HepG2 (cell line): ENCODE data around the gene TIMM17B. TPM values are rescaled to one million over a fixed set of nuclear protein-coding genes. Genes with fewer than 3 reads are reported as not detected.

Experiments used
- CC2D1A ChIP-seq: sonication (generic); formaldehyde crosslinking; IDR thresholded peaks from 2 replicates; pipeline ENCODE4 v1.8.1; 2023; ENCODE audit warnings: mild to moderate bottlenecking, missing genetic modification reagents
- FIP1L1 ChIP-seq: fragments of 200-400 bp; formaldehyde crosslinking; IDR thresholded peaks from 2 replicates; pipeline ENCODE4 v1.6.1; 2018; ENCODE audit warnings: low read depth, mild to moderate bottlenecking, low read length, moderate library complexity, borderline replicate concordance; ENCODE audit not compliant: insufficient read depth
- HNF4A ChIP-seq: sonication (generic); formaldehyde crosslinking; IDR thresholded peaks from 2 replicates; pipeline ENCODE4 v1.4.0; 2020; ENCODE audit warnings: missing genetic modification reagents
- IRX3 ChIP-seq: sonication (generic); formaldehyde crosslinking; IDR thresholded peaks from 2 replicates; pipeline ENCODE4 v1.8.1; 2023; ENCODE audit warnings: mild to moderate bottlenecking, low read depth, missing genetic modification reagents, borderline replicate concordance
- MATR3 ChIP-seq: sonication (generic); formaldehyde crosslinking; IDR thresholded peaks from 2 replicates; pipeline ENCODE4 v1.4.0; 2020; ENCODE audit warnings: missing genetic modification reagents
- MED1 ChIP-seq: sonication (generic); formaldehyde crosslinking; IDR thresholded peaks from 2 replicates; pipeline ENCODE4 v1.4.0; 2020; ENCODE audit warnings: missing genetic modification reagents
- NR2C2 ChIP-seq: sonication (generic); formaldehyde crosslinking; IDR thresholded peaks from 2 replicates; pipeline ENCODE4 v1.4.0; 2020; ENCODE audit warnings: missing genetic modification reagents, mild to moderate bottlenecking, moderate library complexity, borderline replicate concordance
- PHB2 ChIP-seq: fragments of 450-650 bp; IDR thresholded peaks from 2 replicates; pipeline ENCODE4 v1.6.1; 2018; ENCODE audit not compliant: partially characterized antibody
- SALL1 ChIP-seq: sonication (generic); formaldehyde crosslinking; IDR thresholded peaks from 2 replicates; pipeline ENCODE4 v1.8.0; 2022; ENCODE audit warnings: mild to moderate bottlenecking, missing genetic modification reagents
- SMAD1 ChIP-seq: sonication (generic); formaldehyde crosslinking; IDR thresholded peaks from 2 replicates; pipeline ENCODE4 v1.4.0; 2020; ENCODE audit warnings: missing genetic modification reagents, low read depth, mild to moderate bottlenecking, borderline replicate concordance
- SMAD3 ChIP-seq: sonication (generic); formaldehyde crosslinking; IDR thresholded peaks from 2 replicates; pipeline ENCODE4 v1.4.0; 2020; ENCODE audit warnings: missing genetic modification reagents
- ZNF605 ChIP-seq: sonication (generic); formaldehyde crosslinking; IDR thresholded peaks from 2 replicates; pipeline ENCODE4 v1.8.0; 2022; ENCODE audit warnings: mild to moderate bottlenecking, missing genetic modification reagents
- polyA plus RNA-seq, 8 experiments: library from polyadenylated mRNA; depleted of rRNA in 3 of 8; stranded (reverse) in 7 of 8; unstranded in 1 of 8; fragments of >200 nt; fragmentation: Illumina TruSeq in 4 of 8; extraction: Trizol in 4 of 8; gene quantifications; 2 replicates each; pipeline versions ENCODE4 v1.2.1 to v1.2.3, GENCODE V29; 2011 to 2016; ENCODE audit warnings: low read depth in 4 of 8, missing spikeins in 1 of 8, mixed read lengths in 1 of 8; ENCODE audit not compliant: insufficient read depth in 1 of 8
- total RNA-seq, 5 experiments: library from RNA; depleted of rRNA; stranded (reverse); fragments of >200 nt; fragmentation: Illumina TruSeq; extraction: Trizol; gene quantifications; 2 replicates each; pipeline ENCODE4 v1.2.3, GENCODE V29; 2016; ENCODE audit warnings: low read depth in 1 of 5
- TF ChIP-seq, protein P1 (sequence below): sonication (generic); formaldehyde crosslinking; IDR thresholded peaks from 2 replicates; pipeline ENCODE4 v1.4.0; 2020; ENCODE audit warnings: missing genetic modification reagents
- TF ChIP-seq, protein P2 (sequence below): sonication (generic); formaldehyde crosslinking; IDR thresholded peaks from one replicate; pipeline ENCODE4 v1.5.1; 2020; ENCODE audit warnings: mild to moderate bottlenecking, missing genetic modification reagents; ENCODE audit errors: not compliant biosample characterization
- TF ChIP-seq, protein P3 (sequence below): IDR thresholded peaks from 2 replicates; pipeline ENCODE4 v1.4.0; 2020; ENCODE audit warnings: mild to moderate bottlenecking, missing genetic modification reagents

TIMM17B gene
- total and polyA plus RNA-seq, 2 of the 13 experiments (the other 11 are each of a cell fraction or from before 2014, with no cell fraction given): 56.0 to 72.5 TPM

DNA sequence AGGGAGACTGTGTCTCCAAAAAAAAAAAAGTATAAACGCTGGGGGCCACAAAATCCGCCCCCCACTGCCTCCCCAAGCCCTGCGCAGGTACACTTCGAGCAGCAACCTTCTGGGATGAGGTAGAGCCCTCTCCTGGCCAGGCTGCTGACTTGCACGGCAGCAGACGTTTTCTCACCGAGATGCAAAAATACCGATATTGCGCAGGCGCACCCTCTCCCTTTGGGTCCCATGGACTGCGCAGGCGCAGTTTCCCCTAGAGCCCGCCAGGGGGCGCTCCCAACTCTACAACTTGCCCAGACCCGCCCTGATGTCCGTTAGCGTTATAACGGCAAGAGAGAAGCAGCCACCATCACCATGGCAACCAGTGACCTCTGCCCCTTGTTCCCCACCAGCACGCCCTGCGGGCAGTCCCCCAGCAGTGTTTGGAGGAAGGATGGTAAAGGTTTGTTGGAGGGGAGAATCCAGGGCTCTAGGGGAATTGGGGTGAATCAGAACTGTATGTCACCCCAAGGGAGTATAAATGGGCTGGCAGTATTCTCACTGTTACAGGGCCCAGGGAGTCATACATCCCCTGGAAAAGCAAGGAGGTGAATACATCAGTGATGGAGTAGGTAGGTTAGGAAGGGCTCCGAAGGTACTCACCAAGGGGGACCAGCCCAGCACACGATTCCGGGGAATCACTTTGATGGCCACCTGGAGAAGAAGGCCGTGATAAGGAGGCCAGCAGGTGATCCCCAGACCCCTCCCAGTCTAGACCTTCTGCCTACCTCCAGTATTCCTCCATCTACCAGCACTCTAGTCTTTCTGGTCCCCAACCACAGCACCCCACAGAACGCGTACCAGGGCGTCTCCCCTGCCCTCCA is 19.8 kb upstream of the TIMM17B start (continued):
- TF ChIP-seq, protein P1, sequence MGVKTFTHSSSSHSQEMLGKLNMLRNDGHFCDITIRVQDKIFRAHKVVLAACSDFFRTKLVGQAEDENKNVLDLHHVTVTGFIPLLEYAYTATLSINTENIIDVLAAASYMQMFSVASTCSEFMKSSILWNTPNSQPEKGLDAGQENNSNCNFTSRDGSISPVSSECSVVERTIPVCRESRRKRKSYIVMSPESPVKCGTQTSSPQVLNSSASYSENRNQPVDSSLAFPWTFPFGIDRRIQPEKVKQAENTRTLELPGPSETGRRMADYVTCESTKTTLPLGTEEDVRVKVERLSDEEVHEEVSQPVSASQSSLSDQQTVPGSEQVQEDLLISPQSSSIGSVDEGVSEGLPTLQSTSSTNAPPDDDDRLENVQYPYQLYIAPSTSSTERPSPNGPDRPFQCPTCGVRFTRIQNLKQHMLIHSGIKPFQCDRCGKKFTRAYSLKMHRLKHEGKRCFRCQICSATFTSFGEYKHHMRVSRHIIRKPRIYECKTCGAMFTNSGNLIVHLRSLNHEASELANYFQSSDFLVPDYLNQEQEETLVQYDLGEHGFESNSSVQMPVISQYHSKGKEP: no peak
- TF ChIP-seq ZNF605 (CRISPR knock-in tag) (peak; percentile 82), SMAD3 (0 out of 2 replicates have a peak, but pooled peaks have one; percentile 55), NR2C2 (CRISPR knock-in tag) (peak; percentile 79), MATR3 (CRISPR knock-in tag) (no peak), PHB2 (no peak), SALL1 (CRISPR knock-in tag) (peak; percentile 43; the same call in 1 of the 2 replicates), SMAD1 (CRISPR knock-in tag) (no peak), CC2D1A (CRISPR knock-in tag) (no peak), IRX3 (CRISPR knock-in tag) (no peak), HNF4A (CRISPR knock-in tag) (peak; percentile 32), FIP1L1 (no peak), MED1 (no peak)
- TF ChIP-seq, protein P2, sequence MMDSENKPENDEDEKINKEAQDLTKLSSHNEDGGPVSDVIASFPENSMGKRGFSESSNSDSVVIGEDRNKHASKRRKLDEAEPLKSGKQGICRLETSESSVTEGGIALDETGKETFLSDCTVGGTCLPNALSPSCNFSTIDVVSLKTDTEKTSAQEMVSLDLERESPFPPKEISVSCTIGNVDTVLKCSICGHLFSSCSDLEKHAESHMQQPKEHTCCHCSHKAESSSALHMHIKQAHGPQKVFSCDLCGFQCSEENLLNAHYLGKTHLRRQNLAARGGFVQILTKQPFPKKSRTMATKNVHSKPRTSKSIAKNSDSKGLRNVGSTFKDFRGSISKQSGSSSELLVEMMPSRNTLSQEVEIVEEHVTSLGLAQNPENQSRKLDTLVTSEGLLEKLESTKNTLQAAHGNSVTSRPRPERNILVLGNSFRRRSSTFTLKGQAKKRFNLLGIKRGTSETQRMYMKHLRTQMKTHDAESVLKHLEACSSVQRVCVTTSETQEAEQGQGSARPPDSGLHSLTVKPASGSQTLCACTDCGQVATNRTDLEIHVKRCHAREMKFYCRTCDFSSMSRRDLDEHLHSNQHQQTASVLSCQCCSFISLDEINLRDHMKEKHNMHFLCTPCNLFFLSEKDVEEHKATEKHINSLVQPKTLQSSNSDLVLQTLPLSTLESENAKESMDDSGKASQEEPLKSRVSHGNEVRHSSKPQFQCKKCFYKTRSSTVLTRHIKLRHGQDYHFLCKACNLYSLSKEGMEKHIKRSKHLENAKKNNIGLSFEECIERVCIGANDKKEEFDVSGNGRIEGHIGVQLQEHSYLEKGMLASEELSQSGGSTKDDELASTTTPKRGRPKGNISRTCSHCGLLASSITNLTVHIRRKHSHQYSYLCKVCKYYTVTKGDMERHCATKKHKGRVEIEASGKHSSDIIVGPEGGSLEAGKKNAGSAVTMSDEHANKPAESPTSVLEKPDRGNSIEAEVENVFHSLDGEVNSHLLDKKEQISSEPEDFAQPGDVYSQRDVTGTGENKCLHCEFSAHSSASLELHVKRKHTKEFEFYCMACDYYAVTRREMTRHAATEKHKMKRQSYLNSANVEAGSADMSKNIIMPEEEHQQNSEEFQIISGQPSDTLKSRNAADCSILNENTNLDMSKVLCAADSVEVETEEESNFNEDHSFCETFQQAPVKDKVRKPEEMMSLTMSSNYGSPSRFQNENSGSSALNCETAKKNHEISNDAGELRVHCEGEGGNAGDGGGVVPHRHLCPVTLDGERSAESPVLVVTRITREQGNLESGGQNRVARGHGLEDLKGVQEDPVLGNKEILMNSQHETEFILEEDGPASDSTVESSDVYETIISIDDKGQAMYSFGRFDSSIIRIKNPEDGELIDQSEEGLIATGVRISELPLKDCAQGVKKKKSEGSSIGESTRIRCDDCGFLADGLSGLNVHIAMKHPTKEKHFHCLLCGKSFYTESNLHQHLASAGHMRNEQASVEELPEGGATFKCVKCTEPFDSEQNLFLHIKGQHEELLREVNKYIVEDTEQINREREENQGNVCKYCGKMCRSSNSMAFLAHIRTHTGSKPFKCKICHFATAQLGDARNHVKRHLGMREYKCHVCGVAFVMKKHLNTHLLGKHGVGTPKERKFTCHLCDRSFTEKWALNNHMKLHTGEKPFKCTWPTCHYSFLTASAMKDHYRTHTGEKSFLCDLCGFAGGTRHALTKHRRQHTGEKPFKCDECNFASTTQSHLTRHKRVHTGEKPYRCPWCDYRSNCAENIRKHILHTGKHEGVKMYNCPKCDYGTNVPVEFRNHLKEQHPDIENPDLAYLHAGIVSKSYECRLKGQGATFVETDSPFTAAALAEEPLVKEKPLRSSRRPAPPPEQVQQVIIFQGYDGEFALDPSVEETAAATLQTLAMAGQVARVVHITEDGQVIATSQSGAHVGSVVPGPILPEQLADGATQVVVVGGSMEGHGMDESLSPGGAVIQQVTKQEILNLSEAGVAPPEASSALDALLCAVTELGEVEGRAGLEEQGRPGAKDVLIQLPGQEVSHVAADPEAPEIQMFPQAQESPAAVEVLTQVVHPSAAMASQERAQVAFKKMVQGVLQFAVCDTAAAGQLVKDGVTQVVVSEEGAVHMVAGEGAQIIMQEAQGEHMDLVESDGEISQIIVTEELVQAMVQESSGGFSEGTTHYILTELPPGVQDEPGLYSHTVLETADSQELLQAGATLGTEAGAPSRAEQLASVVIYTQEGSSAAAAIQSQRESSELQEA (CRISPR knock-in tag): no peak
- TF ChIP-seq, protein P3, sequence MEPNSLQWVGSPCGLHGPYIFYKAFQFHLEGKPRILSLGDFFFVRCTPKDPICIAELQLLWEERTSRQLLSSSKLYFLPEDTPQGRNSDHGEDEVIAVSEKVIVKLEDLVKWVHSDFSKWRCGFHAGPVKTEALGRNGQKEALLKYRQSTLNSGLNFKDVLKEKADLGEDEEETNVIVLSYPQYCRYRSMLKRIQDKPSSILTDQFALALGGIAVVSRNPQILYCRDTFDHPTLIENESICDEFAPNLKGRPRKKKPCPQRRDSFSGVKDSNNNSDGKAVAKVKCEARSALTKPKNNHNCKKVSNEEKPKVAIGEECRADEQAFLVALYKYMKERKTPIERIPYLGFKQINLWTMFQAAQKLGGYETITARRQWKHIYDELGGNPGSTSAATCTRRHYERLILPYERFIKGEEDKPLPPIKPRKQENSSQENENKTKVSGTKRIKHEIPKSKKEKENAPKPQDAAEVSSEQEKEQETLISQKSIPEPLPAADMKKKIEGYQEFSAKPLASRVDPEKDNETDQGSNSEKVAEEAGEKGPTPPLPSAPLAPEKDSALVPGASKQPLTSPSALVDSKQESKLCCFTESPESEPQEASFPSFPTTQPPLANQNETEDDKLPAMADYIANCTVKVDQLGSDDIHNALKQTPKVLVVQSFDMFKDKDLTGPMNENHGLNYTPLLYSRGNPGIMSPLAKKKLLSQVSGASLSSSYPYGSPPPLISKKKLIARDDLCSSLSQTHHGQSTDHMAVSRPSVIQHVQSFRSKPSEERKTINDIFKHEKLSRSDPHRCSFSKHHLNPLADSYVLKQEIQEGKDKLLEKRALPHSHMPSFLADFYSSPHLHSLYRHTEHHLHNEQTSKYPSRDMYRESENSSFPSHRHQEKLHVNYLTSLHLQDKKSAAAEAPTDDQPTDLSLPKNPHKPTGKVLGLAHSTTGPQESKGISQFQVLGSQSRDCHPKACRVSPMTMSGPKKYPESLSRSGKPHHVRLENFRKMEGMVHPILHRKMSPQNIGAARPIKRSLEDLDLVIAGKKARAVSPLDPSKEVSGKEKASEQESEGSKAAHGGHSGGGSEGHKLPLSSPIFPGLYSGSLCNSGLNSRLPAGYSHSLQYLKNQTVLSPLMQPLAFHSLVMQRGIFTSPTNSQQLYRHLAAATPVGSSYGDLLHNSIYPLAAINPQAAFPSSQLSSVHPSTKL (CRISPR knock-in tag): no peak
